Activated T-cell treated with anti-CD3 and anti-CD28 coated beads for 1 hour (primary cell): ENCODE measurements around the gene CENPN.

Experiments used
- DNase-seq: peaks from one replicate; pipeline ENCODE4 v3.0.0-alpha.2; 2020; ENCODE audit warnings: low read depth

Gene CENPN

GRCh38 chr16:80991792-80992430 lies 15.1 kb upstream of the CENPN start:
- DNase-seq: no peak

- no peak for DNase-seq
These were observed 14.2 kb upstream of the CENPN start for GRCh38 chr16:80992676-80993293.

GRCh38 chr16:80993307-80993706 lies 13.7 kb upstream of the CENPN start:
- no peak for DNase-seq

- DNase-seq: no peak
These were observed 13.2 kb upstream of the CENPN start for GRCh38 chr16:80993834-80994233.

- no peak for DNase-seq
These were observed 12.6 kb upstream of the CENPN start for GRCh38 chr16:80994451-80994850.

GRCh38 chr16:80996688-80997138 lies 10.3 kb upstream of the CENPN start:
- no peak for DNase-seq

GRCh38 chr16:80997139-80997798 lies 9.7 kb upstream of the CENPN start:
- DNase-seq: no peak

GRCh38 chr16:80997964-80998620 lies 8.9 kb upstream of the CENPN start:
- DNase-seq: no peak

GRCh38 chr16:81000873-81001272 lies 6.1 kb upstream of the CENPN start:
- DNase-seq: no peak

GRCh38 chr16:81001330-81001729 lies 5.7 kb upstream of the CENPN start:
- DNase-seq: no peak

- DNase-seq: no peak
These were observed 4.0 kb upstream of the CENPN start for GRCh38 chr16:81003064-81003463.

GRCh38 chr16:81003610-81004460 lies 3.2 kb upstream of the CENPN start:
- DNase-seq: no peak

- no peak for DNase-seq
These were observed 2.2 kb upstream of the CENPN start for GRCh38 chr16:81004646-81005353.

- no peak for DNase-seq
These were observed 1.3 kb upstream of the CENPN start for GRCh38 chr16:81005610-81006161.

GRCh38 chr16:81006211-81006812 lies 702 bp upstream of the CENPN start:
- DNase-seq: peak; percentile 49

GRCh38 chr16:81008505-81008789 lies 1.4 kb downstream of the CENPN start:
- no peak for DNase-seq

GRCh38 chr16:81012974-81013373 lies 6.0 kb downstream of the CENPN start:
- no peak for DNase-seq

GRCh38 chr16:81014672-81015071 lies 7.7 kb downstream of the CENPN start:
- DNase-seq: no peak

- DNase-seq: no peak
These were observed 11.5 kb downstream of the CENPN start for GRCh38 chr16:81018496-81018895.

GRCh38 chr16:81026429-81026828 lies 19.4 kb downstream of the CENPN start:
- no peak for DNase-seq
